Omental fat pad (tissue), 4 donors: Measurements from ENCODE around the gene FOXO3. TPM values are rescaled to one million over a fixed set of nuclear protein-coding genes. Genes with fewer than 3 reads are reported as not detected.

Experiments
- ATAC-seq: fragments of 150-250 bp; one replicate; pipeline ENCODE4 v1.9.1; 2016; ENCODE audit warnings: mild to moderate bottlenecking, moderate library complexity; ENCODE audit not compliant: low FRiP score
- DNase-seq: peaks from one replicate; pipeline ENCODE4 v3.0.0-alpha.2; 2019; ENCODE audit warnings: low spot score
- total RNA-seq, 4 donors: library from RNA; depleted of rRNA; stranded (reverse); fragments of >200 nt; gene quantifications; one replicate each; pipeline ENCODE4 v1.1.0, GENCODE V29; 2016
- TF ChIP-seq, protein P1 (sequence below), 3 donors: fragments of 450-650 bp; IDR thresholded peaks; one replicate each; pipeline ENCODE4 v1.5.1; 2016 to 2017; ENCODE audit warnings: antibody characterized with exemption in 3 of 3, mild to moderate bottlenecking in 3 of 3, moderate library complexity in 2 of 3

Gene FOXO3
- total RNA-seq, 4 donors from 2014 or later: 92.9 to 129 (median 113) TPM

DNA sequence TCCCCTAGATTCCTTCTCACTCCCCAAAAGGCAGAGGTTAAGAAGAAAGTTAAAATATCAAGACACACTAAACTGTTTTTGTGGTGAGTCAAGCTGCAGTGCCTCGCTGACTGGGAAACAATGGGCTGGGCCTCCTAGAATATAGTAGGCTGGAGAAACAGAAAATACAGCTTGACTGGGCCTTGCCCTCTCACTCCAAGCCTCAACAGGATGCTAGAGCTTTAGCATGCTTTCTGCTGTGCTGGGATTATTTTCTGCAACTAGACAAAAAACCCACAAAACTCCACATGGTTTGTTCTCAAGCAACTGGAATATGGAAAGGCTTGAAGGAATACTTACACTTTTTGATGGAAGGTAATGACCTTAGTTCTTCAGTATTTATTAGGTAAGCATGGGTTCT is 27.9 kb downstream of the FOXO3 start:
- TF ChIP-seq, protein P1, sequence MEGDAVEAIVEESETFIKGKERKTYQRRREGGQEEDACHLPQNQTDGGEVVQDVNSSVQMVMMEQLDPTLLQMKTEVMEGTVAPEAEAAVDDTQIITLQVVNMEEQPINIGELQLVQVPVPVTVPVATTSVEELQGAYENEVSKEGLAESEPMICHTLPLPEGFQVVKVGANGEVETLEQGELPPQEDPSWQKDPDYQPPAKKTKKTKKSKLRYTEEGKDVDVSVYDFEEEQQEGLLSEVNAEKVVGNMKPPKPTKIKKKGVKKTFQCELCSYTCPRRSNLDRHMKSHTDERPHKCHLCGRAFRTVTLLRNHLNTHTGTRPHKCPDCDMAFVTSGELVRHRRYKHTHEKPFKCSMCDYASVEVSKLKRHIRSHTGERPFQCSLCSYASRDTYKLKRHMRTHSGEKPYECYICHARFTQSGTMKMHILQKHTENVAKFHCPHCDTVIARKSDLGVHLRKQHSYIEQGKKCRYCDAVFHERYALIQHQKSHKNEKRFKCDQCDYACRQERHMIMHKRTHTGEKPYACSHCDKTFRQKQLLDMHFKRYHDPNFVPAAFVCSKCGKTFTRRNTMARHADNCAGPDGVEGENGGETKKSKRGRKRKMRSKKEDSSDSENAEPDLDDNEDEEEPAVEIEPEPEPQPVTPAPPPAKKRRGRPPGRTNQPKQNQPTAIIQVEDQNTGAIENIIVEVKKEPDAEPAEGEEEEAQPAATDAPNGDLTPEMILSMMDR (IDR thresholded peaks at IDR 0.05): no peak
- DNase-seq: no peak
- ATAC-seq: no peak

DNA sequence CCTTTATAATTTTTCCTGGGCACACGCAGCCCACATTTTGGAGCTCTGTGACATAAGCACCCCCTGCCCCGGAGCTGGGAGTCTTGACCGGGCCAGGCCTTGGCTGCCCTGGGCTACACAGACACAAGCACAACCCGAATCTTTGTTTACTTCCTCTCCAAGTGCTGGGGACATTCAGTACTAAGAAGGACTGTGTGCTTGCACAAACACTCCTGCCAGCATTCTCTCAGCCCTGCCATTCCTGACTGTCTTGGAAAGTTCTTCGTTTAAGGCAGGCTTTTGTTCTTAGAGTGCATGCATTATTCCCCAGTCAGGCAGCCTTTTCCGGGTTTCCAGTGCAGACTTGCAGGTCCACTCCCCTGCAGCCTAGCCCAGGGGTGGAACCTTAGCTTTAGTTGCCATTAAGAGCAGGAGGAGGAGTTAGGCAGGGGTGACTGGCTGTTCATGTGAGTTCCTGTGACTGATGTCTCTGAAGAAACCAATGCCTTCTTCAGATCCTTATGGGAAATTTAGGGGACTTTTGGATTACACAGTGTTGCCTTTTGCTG is 28.6 kb downstream of the FOXO3 start:
- no peak for DNase-seq

DNA sequence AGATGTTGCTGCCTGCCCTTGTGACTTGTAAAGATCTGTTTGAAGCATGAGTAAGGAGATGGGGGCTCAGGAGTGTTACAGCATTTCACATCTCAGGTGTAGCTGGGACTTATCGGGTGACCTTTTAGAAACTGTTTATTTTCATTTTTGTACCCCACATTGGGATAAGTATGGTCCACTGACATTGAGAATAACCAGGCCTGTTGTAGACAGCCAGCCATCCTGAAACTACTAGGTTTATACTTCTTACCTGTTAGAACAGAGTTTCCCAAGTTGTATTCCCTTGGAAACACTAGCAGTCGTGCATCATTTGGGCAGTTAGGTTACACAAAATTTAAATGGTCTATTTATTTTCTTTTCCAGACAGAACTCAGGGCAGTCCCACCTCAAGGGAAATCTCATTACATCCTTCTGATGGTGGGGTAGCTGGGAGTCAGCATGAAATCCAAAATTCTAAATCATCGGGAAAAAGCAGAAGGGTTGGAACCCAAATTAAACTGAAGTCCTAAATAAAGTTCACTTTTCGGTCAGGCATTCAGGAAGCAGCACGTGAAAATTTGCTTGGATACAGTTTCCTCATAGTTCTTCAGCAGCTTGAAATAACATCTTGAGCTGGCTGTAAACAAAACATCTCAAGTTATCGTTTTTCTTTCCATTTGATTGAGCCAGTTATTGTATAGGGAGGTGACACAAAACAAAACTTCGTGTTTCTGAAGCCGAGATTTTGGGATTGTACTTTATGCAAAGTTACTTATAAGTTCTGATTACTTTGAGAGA is 30.5 kb downstream of the FOXO3 start:
- ATAC-seq (no peak), DNase-seq (no peak)
- TF ChIP-seq, protein P1 (IDR thresholded peaks at IDR 0.05): no peak

More for the DNA sequence above, 28.6 kb downstream of the FOXO3 start:
- ATAC-seq: peak; percentile 45
- TF ChIP-seq, protein P1 (IDR thresholded peaks at IDR 0.05): no peak

DNA sequence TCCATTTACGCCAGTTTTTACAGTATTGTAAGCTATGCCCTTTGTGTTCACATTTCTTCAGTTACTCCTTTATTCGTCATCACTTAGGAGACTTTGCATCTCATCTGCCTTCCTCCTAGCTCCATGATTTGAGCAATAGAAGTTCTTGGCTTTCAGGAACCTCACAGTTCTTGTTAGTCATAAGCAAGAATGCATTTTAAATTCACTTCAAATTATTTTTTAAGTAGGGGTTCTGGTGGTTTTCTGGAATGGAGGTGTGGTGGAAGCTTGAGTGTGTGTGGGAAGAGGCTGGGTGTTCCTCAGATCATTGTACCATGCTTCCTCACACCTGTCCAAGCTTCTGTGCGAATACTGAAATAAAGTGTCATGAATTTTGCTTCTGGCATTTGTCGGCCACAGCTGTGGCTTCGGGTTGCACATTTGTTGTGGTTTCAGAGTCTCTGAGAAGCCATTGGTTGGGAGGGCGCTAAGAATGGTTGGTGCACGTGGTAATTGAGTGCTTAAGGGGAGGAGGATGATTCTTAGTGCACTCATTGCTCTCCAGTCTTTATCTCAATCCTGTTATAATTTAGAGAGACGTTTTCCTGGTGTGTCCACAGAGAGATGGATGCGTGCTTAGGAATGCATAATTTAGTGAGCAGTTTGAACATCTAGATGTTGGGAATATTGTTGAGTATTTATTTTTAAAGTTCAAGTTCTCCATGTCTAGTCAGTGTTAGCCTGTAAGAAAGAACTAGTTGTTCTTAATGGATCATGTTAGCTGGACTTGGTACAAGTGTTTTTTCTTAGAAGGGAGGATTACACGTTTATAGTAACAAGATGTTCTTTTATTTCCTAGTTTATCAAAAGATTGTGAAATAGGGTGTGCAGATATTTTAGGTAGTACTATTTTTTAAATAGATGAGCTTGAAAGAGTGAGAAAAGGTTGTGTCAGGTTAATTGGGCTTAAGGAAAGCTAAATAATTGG is 31.9 kb downstream of the FOXO3 start:
- TF ChIP-seq, protein P1 (IDR thresholded peaks at IDR 0.05): no peak
- ATAC-seq: peak; percentile 72
- DNase-seq: no peak

DNA sequence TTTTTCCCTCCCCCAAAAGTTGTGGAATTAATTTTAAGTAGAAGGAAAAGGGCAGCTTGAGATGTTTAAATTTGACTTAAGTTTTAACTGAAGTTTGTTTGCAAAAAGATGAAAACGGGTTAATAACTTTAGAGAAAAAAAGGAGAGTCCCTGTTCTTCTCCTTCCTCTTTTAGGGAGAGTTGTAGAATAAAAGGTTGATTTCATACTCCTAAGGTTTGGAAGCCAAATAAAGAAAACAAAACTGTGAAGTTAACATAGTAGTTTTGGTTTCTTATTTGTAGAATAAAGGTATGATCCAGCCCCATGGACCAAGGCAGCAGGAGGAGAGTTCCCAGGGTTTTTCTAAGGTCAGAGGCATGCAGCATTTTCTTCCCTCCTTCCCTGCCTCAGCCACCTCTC is 33.4 kb downstream of the FOXO3 start:
- ATAC-seq: no peak
- TF ChIP-seq, protein P1 (IDR thresholded peaks at IDR 0.05): no peak
- DNase-seq: no peak

DNA sequence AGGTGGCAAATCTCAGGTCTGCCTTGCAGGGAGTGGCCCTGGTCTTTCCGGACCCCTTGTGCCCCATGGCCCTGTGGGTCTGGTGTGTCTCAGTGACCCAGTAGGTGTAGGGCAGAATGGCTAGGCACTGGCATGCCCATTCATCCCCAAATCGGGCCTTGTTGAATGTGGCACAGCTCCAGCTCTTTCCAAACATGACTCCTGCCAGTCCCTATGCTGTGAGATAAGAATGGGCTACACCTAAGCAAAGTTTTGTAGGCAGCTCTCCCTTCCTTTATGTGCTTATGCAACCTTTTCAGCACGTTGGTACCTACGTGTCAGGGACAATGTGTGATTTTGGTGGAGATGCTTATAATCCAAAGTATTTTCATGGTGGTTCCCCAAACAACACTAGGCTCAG is 33.9 kb downstream of the FOXO3 start:
- TF ChIP-seq, protein P1 (IDR thresholded peaks at IDR 0.05): no peak
- no peak for DNase-seq
- ATAC-seq: no peak
